Mesendoderm (in vitro differentiated cells): ENCODE measurements around the gene GASK1A.
"Not testable (repeated sequence)": the region's sequence is repeated elsewhere in the genome, so short reads cannot be mapped to it uniquely, and the experiment has no call there.

Source experiments
- DNase-seq: peaks from one replicate; pipeline ENCODE4 v3.0.0; 2013
- H2AK5ac ChIP-seq: 2 replicates; pipeline ENCODE4 v1.6.1; 2013; ENCODE audit warnings: low read length, inconsistent platforms
- H2BK120ac ChIP-seq: 2 replicates; pipeline ENCODE4 v1.6.1; 2013; ENCODE audit warnings: low read depth, mild to moderate bottlenecking, low read length, moderate library complexity, mixed read lengths
- H2BK15ac ChIP-seq: replicated peaks from 2 replicates; pipeline ENCODE4 v1.6.1; 2013; ENCODE audit warnings: low read depth, mild to moderate bottlenecking, moderate library complexity
- H2BK5ac ChIP-seq: 2 replicates; pipeline ENCODE4 v1.6.1; 2013; ENCODE audit warnings: low read length, inconsistent platforms
- H3K18ac ChIP-seq: 2 replicates; pipeline ENCODE4 v1.6.1; 2013; ENCODE audit warnings: mild to moderate bottlenecking, low read length, mixed read lengths
- H3K23ac ChIP-seq: one replicate; pipeline ENCODE4 v1.6.1; 2013; ENCODE audit warnings: low read length
- H3K27ac ChIP-seq: 2 replicates; pipeline ENCODE4 v1.5.1; 2013; ENCODE audit warnings: low read depth, mild to moderate bottlenecking, inconsistent platforms, low read length, moderate library complexity
- H3K27me3 ChIP-seq: 2 replicates; pipeline ENCODE4 v1.6.1; 2013; ENCODE audit warnings: low read length, control low read depth, mild to moderate bottlenecking, inconsistent platforms; ENCODE audit not compliant: insufficient read depth, poor library complexity
- H3K36me3 ChIP-seq: 2 replicates; pipeline ENCODE4 v1.6.1; 2013; ENCODE audit warnings: low read length, inconsistent platforms; ENCODE audit not compliant: control insufficient read depth, insufficient read depth
- H3K4ac ChIP-seq: one replicate; pipeline ENCODE4 v1.6.1; 2013; ENCODE audit warnings: low read depth, mild to moderate bottlenecking, low read length, moderate library complexity
- H3K4me1 ChIP-seq: 2 replicates; pipeline ENCODE4 v1.6.1; 2013; ENCODE audit warnings: low read depth, low read length, inconsistent platforms; ENCODE audit not compliant: control insufficient read depth
- H3K4me2 ChIP-seq: 2 replicates; pipeline ENCODE4 v1.6.1; 2013; ENCODE audit warnings: low read length
- H3K4me3 ChIP-seq: 2 replicates; pipeline ENCODE4 v1.5.1; 2013; ENCODE audit warnings: mild to moderate bottlenecking, low read length
- H3K56ac ChIP-seq: one replicate; pipeline ENCODE4 v1.6.1; 2013; ENCODE audit warnings: low read length
- H3K79me1 ChIP-seq: 2 replicates; pipeline ENCODE4 v1.6.1; 2013; ENCODE audit warnings: low read length, inconsistent platforms
- H3K79me2 ChIP-seq: 2 replicates; pipeline ENCODE4 v1.6.1; 2013; ENCODE audit warnings: mild to moderate bottlenecking, low read length; ENCODE audit not compliant: control insufficient read depth, insufficient read depth
- H3K9ac ChIP-seq: 2 replicates; pipeline ENCODE4 v1.6.1; 2013; ENCODE audit warnings: low read length, inconsistent platforms
- H4K5ac ChIP-seq: one replicate; pipeline ENCODE4 v1.6.1; 2013; ENCODE audit warnings: low read length
- H4K8ac ChIP-seq: one replicate; pipeline ENCODE4 v1.6.1; 2013; ENCODE audit warnings: low read depth, mild to moderate bottlenecking, control low read depth, low read length, moderate library complexity
- WGBS: extraction: QIAGEN DNeasy Blood & Tissue Kit; methylation state at CpG from one replicate; pipeline ENCODE4 v1.1.7; 2013; ENCODE audit warnings: low lambda C conversion rate, missing lambda C conversion rate; ENCODE audit not compliant: insufficient coverage; ENCODE audit errors: extremely low coverage; 5-methylcytosine and 5-hydroxymethylcytosine counted together

The GASK1A gene

DNA sequence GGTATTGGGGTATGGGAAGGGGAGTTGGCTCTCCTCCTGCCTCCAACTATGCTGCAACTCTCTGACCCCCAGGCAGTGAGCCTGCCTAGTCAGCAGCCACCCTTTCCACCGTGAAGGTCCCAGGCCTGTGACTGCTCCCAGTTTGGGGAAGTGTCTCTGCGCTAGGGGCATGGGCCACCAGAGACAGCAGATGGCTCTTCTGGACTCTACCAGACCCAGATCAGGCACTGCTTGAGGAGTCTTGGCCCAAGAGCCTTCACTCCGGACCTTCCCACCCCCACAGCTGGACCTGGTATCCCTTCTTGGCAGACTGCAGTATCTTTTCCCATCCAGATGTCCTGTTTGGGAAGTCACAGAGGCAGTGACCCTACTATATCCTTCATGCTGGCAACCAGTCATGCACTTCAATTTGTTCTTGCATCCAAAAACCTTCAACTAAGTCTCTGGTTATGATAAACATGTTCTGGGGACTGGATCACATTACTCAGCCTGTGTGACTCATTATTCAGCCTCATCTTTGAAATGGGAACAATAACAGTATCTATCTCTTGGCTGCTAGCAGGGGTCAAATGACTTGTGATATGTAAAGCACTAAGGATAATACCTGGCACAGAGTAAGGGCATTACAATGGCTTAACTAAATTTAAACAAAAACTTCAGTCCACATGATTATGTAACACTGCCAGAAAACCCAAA is 64.1 kb downstream of the GASK1A start:
- no peak for DNase-seq
- no peak overlapping the region for H2AK5ac ChIP-seq
- H2BK15ac ChIP-seq, result no peak overlapping the region
- H3K79me1 ChIP-seq, result no peaks in the 10 kb centered on the region
- H2BK120ac ChIP-seq, result no peak overlapping the region
- no peak overlapping the region for H3K18ac ChIP-seq
- no peaks in the 10 kb centered on the region for H3K79me2 ChIP-seq
- no peak overlapping the region for H3K4ac ChIP-seq
- no peak overlapping the region for H4K8ac ChIP-seq
- no peaks in the 10 kb centered on the region for H3K4me1 ChIP-seq
- no peaks in the 10 kb centered on the region for H3K27me3 ChIP-seq
- H3K4me2 ChIP-seq, result no peak overlapping the region
- no peak overlapping the region for H3K56ac ChIP-seq
- H3K23ac ChIP-seq, result no peak overlapping the region
- no peak overlapping the region for H3K27ac ChIP-seq
- no peak overlapping the region for H2BK5ac ChIP-seq
- H3K9ac ChIP-seq, result no peak overlapping the region
- H3K4me3 ChIP-seq, result no peak overlapping the region
- WGBS, result no CpG with 5 or more reads among the region's 3 CpGs
- no peak overlapping the region for H4K5ac ChIP-seq
- H3K36me3 ChIP-seq, result no peaks in the 10 kb centered on the region

DNA sequence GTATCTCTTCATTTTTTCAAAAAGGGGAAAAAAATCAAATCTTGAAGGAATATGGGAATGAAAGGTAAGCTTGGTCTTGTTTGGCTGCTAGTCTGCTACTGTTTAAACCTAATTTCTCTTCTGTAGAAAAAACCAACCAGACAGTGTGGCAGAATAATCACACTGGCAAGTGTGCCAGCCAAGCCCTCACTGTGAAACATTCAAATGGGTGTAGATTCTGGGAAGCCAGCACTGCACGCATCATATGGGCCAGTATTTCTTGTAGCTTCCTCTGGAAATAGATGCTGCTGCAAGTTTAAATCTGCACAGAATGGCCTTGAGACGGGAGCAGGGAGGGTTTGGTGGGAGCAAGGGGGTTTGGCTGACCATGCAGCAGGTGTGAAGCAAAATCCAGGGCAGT is 64.7 kb downstream of the GASK1A start:
- no peaks in the 10 kb centered on the region for H3K79me1 ChIP-seq
- H2AK5ac ChIP-seq, result no peak overlapping the region
- H2BK120ac ChIP-seq, result no peak overlapping the region

GRCh38 chr3:43045079-43045478 is 66.0 kb downstream of the GASK1A start:
- DNase-seq, H4K5ac ChIP-seq, H2BK120ac ChIP-seq, H4K8ac ChIP-seq, H2BK15ac ChIP-seq, H3K23ac ChIP-seq, H3K56ac ChIP-seq, H3K79me1 ChIP-seq, H3K4me2 ChIP-seq, H2AK5ac ChIP-seq, H3K18ac ChIP-seq, H3K4ac ChIP-seq, H2BK5ac ChIP-seq, H3K36me3 ChIP-seq, H3K9ac ChIP-seq, H3K4me1 ChIP-seq, H3K27me3 ChIP-seq, H3K27ac ChIP-seq, H3K4me3 ChIP-seq, H3K79me2 ChIP-seq: not testable (repeated sequence)

More for the DNA sequence above, 64.7 kb downstream of the GASK1A start:
- H3K9ac ChIP-seq, result no peak overlapping the region
- no peak overlapping the region for H3K4ac ChIP-seq
- no peak overlapping the region for H4K8ac ChIP-seq
- H2BK5ac ChIP-seq, result no peak overlapping the region
- no peak overlapping the region for H3K23ac ChIP-seq
- H3K4me2 ChIP-seq, result no peak overlapping the region
- no peak overlapping the region for H3K18ac ChIP-seq
- H4K5ac ChIP-seq, result no peak overlapping the region
- H3K4me1 ChIP-seq, result no peaks in the 10 kb centered on the region
- H3K36me3 ChIP-seq, result no peaks in the 10 kb centered on the region
- H3K4me3 ChIP-seq, result no peak overlapping the region
- H3K27me3 ChIP-seq, result no peaks in the 10 kb centered on the region
- no peaks in the 10 kb centered on the region for H3K79me2 ChIP-seq
- no peak overlapping the region for H2BK15ac ChIP-seq
- no peak overlapping the region for H3K27ac ChIP-seq
- no peak for DNase-seq
- WGBS, result no CpG with 5 or more reads among the region's 2 CpGs
- H3K56ac ChIP-seq, result no peak overlapping the region

DNA sequence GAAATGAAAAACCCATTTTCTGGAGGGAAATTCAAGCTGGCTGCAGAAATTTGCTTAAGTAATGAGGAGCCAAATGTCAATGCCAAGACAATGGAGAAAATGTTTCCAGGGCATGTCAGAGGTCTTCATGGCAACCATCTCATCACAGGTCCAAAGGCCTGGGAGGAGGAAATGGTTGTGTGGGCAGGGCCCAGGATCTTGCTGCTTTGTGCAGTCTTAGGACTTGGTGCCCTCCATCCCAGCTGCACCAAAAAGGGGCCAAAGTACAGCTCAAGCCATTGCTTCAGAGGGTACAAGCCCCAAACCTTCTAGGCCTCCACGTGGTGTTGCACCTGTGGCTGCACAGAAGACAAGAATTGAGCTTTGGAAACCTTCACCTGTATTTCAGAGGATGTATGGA is 67.5 kb downstream of the GASK1A start:
- Histone ChIP-seq H3K4ac (no peak overlapping the region), H3K27me3 (no peaks in the 10 kb centered on the region), H3K23ac (no peak overlapping the region), H3K18ac (no peak overlapping the region), H3K27ac (no peak overlapping the region), H3K4me2 (no peak overlapping the region), H2BK120ac (no peak overlapping the region), H2BK5ac (no peak overlapping the region), H4K8ac (no peak overlapping the region), H3K9ac (no peak overlapping the region), H3K4me1 (no peaks in the 10 kb centered on the region), H3K79me2 (no peaks in the 10 kb centered on the region), H3K36me3 (no peaks in the 10 kb centered on the region), H3K56ac (no peak overlapping the region), H4K5ac (no peak overlapping the region), H3K4me3 (no peak overlapping the region), H2BK15ac (no peak overlapping the region), H3K79me1 (no peaks in the 10 kb centered on the region), H2AK5ac (no peak overlapping the region)
- DNase-seq, result no peak
- no CpG with 5 or more reads among the region's 1 CpG for WGBS

GRCh38 chr3:43048470-43048869 is 69.4 kb downstream of the GASK1A start:
- Histone ChIP-seq H3K36me3 (no peaks in the 10 kb centered on the region), H4K8ac (no peak overlapping the region), H3K4me2 (no peak overlapping the region), H3K56ac (no peak overlapping the region), H4K5ac (no peak overlapping the region), H3K4ac (no peak overlapping the region), H2BK120ac (no peak overlapping the region), H3K4me1 (no peaks in the 10 kb centered on the region), H2AK5ac (no peak overlapping the region), H3K9ac (no peak overlapping the region), H3K27ac (no peak overlapping the region), H2BK15ac (no peak overlapping the region), H3K79me1 (no peaks in the 10 kb centered on the region), H3K18ac (no peak overlapping the region), H3K4me3 (no peak overlapping the region), H2BK5ac (no peak overlapping the region), H3K27me3 (no peaks in the 10 kb centered on the region), H3K23ac (no peak overlapping the region), H3K79me2 (no peaks in the 10 kb centered on the region)
- DNase-seq, result no peak

DNA sequence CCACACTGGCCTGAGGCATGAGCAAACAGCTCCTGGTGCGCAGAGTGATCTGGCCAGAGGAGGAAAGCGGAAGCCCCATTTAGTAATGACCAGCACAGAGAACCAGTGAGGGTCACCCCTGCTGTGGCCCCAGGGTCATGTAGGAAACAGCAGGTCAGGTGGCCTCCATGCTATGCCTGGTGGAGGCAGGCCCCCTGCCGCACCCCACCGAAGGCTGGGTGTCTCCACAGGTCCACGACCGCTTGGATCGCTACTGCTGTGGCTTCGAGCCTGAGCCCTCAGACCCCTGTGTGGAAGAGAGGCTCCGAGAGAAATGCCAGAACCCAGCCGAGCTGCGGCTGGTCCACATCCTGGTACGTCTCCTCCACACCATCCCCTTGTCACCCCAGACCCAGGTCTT is 74.2 kb downstream of the GASK1A start:
- H3K27ac ChIP-seq, result no peak overlapping the region

More for the DNA sequence above, 74.2 kb downstream of the GASK1A start:
- no peak for DNase-seq
- no peak overlapping the region for H3K56ac ChIP-seq
- no peak overlapping the region for H3K4me2 ChIP-seq
- H3K18ac ChIP-seq, result no peak overlapping the region
- H2AK5ac ChIP-seq, result no peak overlapping the region
- H3K79me2 ChIP-seq, result no peaks in the 10 kb centered on the region
- no CpG with 5 or more reads among the region's 12 CpGs for WGBS
- no peak overlapping the region for H3K9ac ChIP-seq
- H3K4me3 ChIP-seq, result no peak overlapping the region
- H2BK120ac ChIP-seq, result no peak overlapping the region
- H3K4me1 ChIP-seq, result no peaks in the 10 kb centered on the region
- no peaks in the 10 kb centered on the region for H3K79me1 ChIP-seq
- no peak overlapping the region for H4K8ac ChIP-seq
- H3K4ac ChIP-seq, result no peak overlapping the region
- no peak overlapping the region for H2BK15ac ChIP-seq
- H4K5ac ChIP-seq, result no peak overlapping the region
- H3K36me3 ChIP-seq, result no peaks in the 10 kb centered on the region
- no peaks in the 10 kb centered on the region for H3K27me3 ChIP-seq
- no peak overlapping the region for H2BK5ac ChIP-seq
- H3K23ac ChIP-seq, result no peak overlapping the region
